GM12878 (cell line): ENCODE measurements around the gene GLRA1. TPM values are rescaled to one million over a fixed set of nuclear protein-coding genes. Genes with fewer than 3 reads are reported as not detected.

Source experiments
- ATAC-seq: fragments of 200-7000 bp; cut with Tn5 transposase; 3 replicates; pipeline ENCODE4 v1.9.1; 2020; ENCODE audit warnings: mild to moderate bottlenecking, moderate library complexity
- BruUV-seq: library from RNA; stranded (reverse); fragments of 400-500 nt; replicated peaks from 2 replicates; lab custom pipeline; 2021; lab: Mats Ljungman, UMichigan
- CTCF ChIA-PET: fragments of 300-600 bp; sonication (Branson Sonifier 250); formaldehyde crosslinking; extraction: SDS; loops from one replicate; lab custom pipeline; 2021; ENCODE audit warnings: inconsistent platforms; lab: Yijun Ruan, JAX
- POLR2A ChIA-PET: fragments of 350-600 bp; formaldehyde crosslinking; extraction: SDS; loops from one replicate; lab custom pipeline; 2021; ENCODE audit warnings: inconsistent platforms; lab: Charles Lee
- RAD21 ChIA-PET: fragments of 300-600 bp; sonication (Branson Sonifier 250); formaldehyde crosslinking; loops from one replicate; lab custom pipeline; 2023; ENCODE audit warnings: antibody characterized with exemption; ENCODE audit not compliant: unreplicated experiment; lab: Charles Lee
- SMC1A ChIA-PET: fragments of 300-600 bp; sonication (Branson Sonifier 250); formaldehyde crosslinking; loops from one replicate; lab custom pipeline; 2023; ENCODE audit not compliant: unreplicated experiment, uncharacterized antibody; lab: Charles Lee
- DNase-seq: peaks from one replicate; pipeline ENCODE4 v3.0.0-alpha.2; 2011; ENCODE audit warnings: low read depth, low spot score
- FAIRE-seq: peaks from 3 replicates; lab custom pipeline; 2011; peaks lifted over from hg19 to GRCh38; lab: Jason Lieb, UNC
- H2AFZ ChIP-seq: 2 replicates; pipeline ENCODE4 v1.6.0; 2011; ENCODE audit warnings: low read depth, low read length, control low read depth; ENCODE audit not compliant: control insufficient read depth
- H3K27ac ChIP-seq: 2 replicates; pipeline ENCODE4 v1.5.1; 2011; ENCODE audit warnings: control low read depth; ENCODE audit not compliant: control insufficient read depth, insufficient read depth
- H3K27me3 ChIP-seq, 2 experiments: replicated peaks in 1 of 2; 2 replicates each; pipeline versions ENCODE4 v1.6.0 to v1.6.1; 2011; ENCODE audit warnings: low read length in 1 of 2; ENCODE audit not compliant: control insufficient read depth in 2 of 2, insufficient read depth in 2 of 2
- H3K36me3 ChIP-seq, 2 experiments: 2 replicates each; pipeline ENCODE4 v1.5.1; 2011; ENCODE audit warnings: low read length in 1 of 2; ENCODE audit not compliant: control insufficient read depth in 2 of 2, insufficient read depth in 2 of 2
- H3K4me1 ChIP-seq: 2 replicates; pipeline ENCODE4 v1.6.1; 2011; ENCODE audit warnings: mild to moderate bottlenecking, low read length, moderate library complexity, mixed read lengths; ENCODE audit not compliant: control insufficient read depth, insufficient read depth
- H3K4me2 ChIP-seq: 2 replicates; pipeline ENCODE4 v1.6.0; 2011; ENCODE audit warnings: control low read depth; ENCODE audit not compliant: control insufficient read depth, insufficient read depth
- H3K4me3 ChIP-seq: fragments of 200-600 bp; sonication (generic); 2 replicates; pipeline ENCODE4 v1.5.1; 2016
- H3K79me2 ChIP-seq: 2 replicates; pipeline ENCODE4 v1.6.0; 2011; ENCODE audit warnings: low read length; ENCODE audit not compliant: control insufficient read depth, insufficient read depth
- H3K9ac ChIP-seq: 2 replicates; pipeline ENCODE4 v1.8.0; 2011; ENCODE audit warnings: low read length, control low read depth, mixed read lengths; ENCODE audit not compliant: control insufficient read depth, insufficient read depth
- H3K9me3 ChIP-seq: replicated peaks from 3 replicates; pipeline ENCODE4 v1.5.1; 2011; ENCODE audit warnings: mild to moderate bottlenecking, low read length; ENCODE audit not compliant: control insufficient read depth, insufficient read depth
- H4K20me1 ChIP-seq: 2 replicates; pipeline ENCODE4 v1.6.0; 2011; ENCODE audit not compliant: control insufficient read depth, insufficient read depth
- CEBPB ChIP-seq, 2 experiments: fragments of 150-350 bp in 1 of 2; IDR thresholded peaks; 2 replicates each; pipeline ENCODE4 v1.6.1; 2012 to 2014; ENCODE audit warnings: low read depth in 2 of 2, low read length in 2 of 2, borderline replicate concordance in 1 of 2, inconsistent platforms in 1 of 2
- ESRRA ChIP-seq: IDR thresholded peaks from 2 replicates; pipeline ENCODE4 v1.6.1; 2012; ENCODE audit warnings: mild to moderate bottlenecking, low read length, improper control_type of control experiment
- GATAD2B ChIP-seq: fragments of 450-650 bp; conservative IDR thresholded peaks from 2 replicates; pipeline ENCODE4 v1.6.1; 2017; ENCODE audit warnings: low read depth, mild to moderate bottlenecking, moderate library complexity
- IKZF1 ChIP-seq: fragments of 450-650 bp; conservative IDR thresholded peaks from 2 replicates; pipeline ENCODE4 v1.6.1; 2017; ENCODE audit warnings: antibody characterized with exemption, mild to moderate bottlenecking
- MEF2B ChIP-seq: fragments of 450-650 bp; IDR thresholded peaks from 2 replicates; pipeline ENCODE4 v1.6.1; 2018; ENCODE audit warnings: mild to moderate bottlenecking, moderate library complexity; ENCODE audit not compliant: partially characterized antibody, poor library complexity, severe bottlenecking
- MTA3 ChIP-seq: IDR thresholded peaks from 2 replicates; pipeline ENCODE4 v1.6.1; 2012; ENCODE audit warnings: low read length, inconsistent platforms, borderline replicate concordance
- RB1 ChIP-seq: fragments of 450-650 bp; formaldehyde crosslinking; IDR thresholded peaks from 2 replicates; pipeline ENCODE4 v1.6.1; 2017; ENCODE audit warnings: mild to moderate bottlenecking, borderline replicate concordance
- SMC3 ChIP-seq: IDR thresholded peaks from 2 replicates; pipeline ENCODE4 v1.6.1; 2011; ENCODE audit warnings: low read length, improper control_type of control experiment, borderline replicate concordance
- SPI1 ChIP-seq: IDR thresholded peaks from 2 replicates; pipeline ENCODE4 v1.6.1; 2011; ENCODE audit warnings: low read depth, mild to moderate bottlenecking, low read length, moderate library complexity, borderline replicate concordance; ENCODE audit not compliant: insufficient read depth
- TARDBP ChIP-seq: IDR thresholded peaks from 2 replicates; pipeline ENCODE4 v1.6.1; 2016; ENCODE audit warnings: borderline replicate concordance
- TBL1XR1 ChIP-seq: IDR thresholded peaks from 2 replicates; pipeline ENCODE4 v1.6.1; 2012; ENCODE audit warnings: low read depth, low read length, improper control_type of control experiment
- TCF3 ChIP-seq: IDR thresholded peaks from 2 replicates; pipeline ENCODE4 v1.6.1; 2012; ENCODE audit warnings: low read depth, mild to moderate bottlenecking, low read length, borderline replicate concordance; ENCODE audit not compliant: insufficient read depth
- YBX1 ChIP-seq: fragments of 450-650 bp; IDR thresholded peaks from 2 replicates; pipeline ENCODE4 v1.6.1; 2016; ENCODE audit warnings: antibody characterized with exemption
- ZNF24 ChIP-seq: fragments of 450-650 bp; IDR thresholded peaks from 2 replicates; pipeline ENCODE4 v1.6.1; 2017; ENCODE audit warnings: antibody characterized with exemption, mild to moderate bottlenecking
- ZNF384 ChIP-seq: IDR thresholded peaks from 2 replicates; pipeline ENCODE4 v1.6.1; 2012; ENCODE audit warnings: low read depth, mild to moderate bottlenecking, low read length, improper control_type of control experiment, borderline replicate concordance
- WGBS: methylation state at CpG from one replicate; pipeline ENCODE4 v1.1.6; 2016; ENCODE audit warnings: low lambda C conversion rate; ENCODE audit not compliant: insufficient replicate concordance, insufficient coverage; ENCODE audit errors: missing lambda C conversion rate; 5-methylcytosine and 5-hydroxymethylcytosine counted together
- in situ Hi-C: fragments of 300-500 bp; cut with MboI; formaldehyde crosslinking; loops from 9 replicates; pipeline ENCODE4 v1.14.3; 2018; ENCODE audit warnings: mixed read lengths
- intact Hi-C: fragments of 100-400 bp; cut with micrococcal nuclease; formaldehyde crosslinking; loops from one replicate; pipeline ENCODE4 v1.14.2; 2022; ENCODE audit not compliant: unreplicated experiment
- polyA plus RNA-seq, 11 experiments: library from polyadenylated mRNA; depleted of rRNA in 4 of 11; unstranded in 6 of 11; stranded (reverse) in 5 of 11; fragments of >200 nt; fragmentation: Nextera tagmentation in 4 of 11; fragmentation: Illumina TruSeq in 1 of 11; extraction: Ambion mirVana in 4 of 11; extraction: Trizol in 1 of 11; gene quantifications; 1 replicate in 1 of 11; 2 replicates in 10 of 11; pipeline versions ENCODE4 v1.2.1 to v1.2.3, GENCODE V29; 2011 to 2016; ENCODE audit warnings: inconsistent platforms in 2 of 11, missing spikeins in 2 of 11, low read depth in 1 of 11
- total RNA-seq, 4 experiments: library from RNA; depleted of rRNA in 3 of 4; stranded (reverse); fragments of >200 nt in 3 of 4; fragmentation: Illumina TruSeq in 1 of 4; extraction: Trizol in 1 of 4; gene quantifications; 2 replicates each; pipeline versions ENCODE4 v1.2.1 to v1.2.3, GENCODE V29; 2013 to 2021
- TF ChIP-seq, protein P1 (sequence below): fragments of 450-650 bp; IDR thresholded peaks from 2 replicates; pipeline ENCODE4 v1.6.1; 2018; ENCODE audit warnings: borderline replicate concordance, mild to moderate bottlenecking; ENCODE audit not compliant: partially characterized antibody
- TF ChIP-seq, protein P2 (sequence below): fragments of 450-650 bp; IDR thresholded peaks from 2 replicates; pipeline ENCODE4 v1.6.1; 2017; ENCODE audit warnings: mild to moderate bottlenecking, moderate library complexity
- TF ChIP-seq, protein P3 (sequence below): fragments of 450-650 bp; IDR thresholded peaks from 2 replicates; pipeline ENCODE4 v1.6.1; 2017; ENCODE audit warnings: mild to moderate bottlenecking

Gene GLRA1
- total and polyA plus RNA-seq, 10 of the 15 experiments (the other 5 are each of a cell fraction or from before 2014, with no cell fraction given), result not detected

DNA sequence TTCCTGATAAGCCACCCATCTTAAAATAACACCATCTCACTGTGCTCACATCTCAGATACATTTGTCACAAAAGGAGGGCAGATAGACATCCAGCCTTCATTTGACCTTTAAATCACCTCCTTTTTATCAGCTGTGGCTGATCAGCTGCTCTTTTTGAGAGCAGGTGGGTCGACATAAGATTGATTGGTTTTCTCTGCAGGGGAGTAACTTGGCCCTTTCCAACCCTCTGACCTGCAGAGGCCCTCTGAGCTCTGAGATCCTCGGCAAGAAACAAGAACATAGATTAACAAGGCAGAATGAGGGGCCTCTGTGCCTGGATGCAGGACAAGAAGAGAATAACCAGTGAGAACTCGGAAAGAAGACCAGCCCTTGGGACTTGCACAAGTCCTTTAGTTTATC is 33.5 kb upstream of the GLRA1 start:
- H3K27ac ChIP-seq, result no peak overlapping the region
- RAD21 ChIA-PET, result no interaction called here
- H3K36me3 ChIP-seq, result no peaks in the 10 kb centered on the region
- in situ Hi-C loops, result no loop called here
- no peaks in the 10 kb centered on the region; a peak in 1 of 4 replicates for H3K27me3 ChIP-seq
- no peak for FAIRE-seq
- H3K9ac ChIP-seq, result no peak overlapping the region
- CTCF ChIA-PET, result no interaction called here
- WGBS, result 9% methylated on average over 3 of the region's 3 CpGs
- H3K4me3 ChIP-seq, result no peak overlapping the region
- no peaks in the 10 kb centered on the region for H4K20me1 ChIP-seq
- no peaks in the 10 kb centered on the region for H3K79me2 ChIP-seq
- H3K4me1 ChIP-seq, result no peaks in the 10 kb centered on the region
- intact Hi-C loops, result no loop called here
- no peak overlapping the region for H2AFZ ChIP-seq
- H3K9me3 ChIP-seq, result no peaks in the 10 kb centered on the region
- DNase-seq, result no peak
- ATAC-seq, result no peak
- no TSS peak for BruUV-seq
- POLR2A ChIA-PET, result no interaction called here
- H3K4me2 ChIP-seq, result no peak overlapping the region
- SMC1A ChIA-PET, result interaction anchor here (1.2 to 1.5 kb wide), 4 partner anchors 8 to 93 kb away, joined by 3 to 4 read pairs (median 3); no protein-coding TSS in a partner anchor
- TF ChIP-seq, protein P1, sequence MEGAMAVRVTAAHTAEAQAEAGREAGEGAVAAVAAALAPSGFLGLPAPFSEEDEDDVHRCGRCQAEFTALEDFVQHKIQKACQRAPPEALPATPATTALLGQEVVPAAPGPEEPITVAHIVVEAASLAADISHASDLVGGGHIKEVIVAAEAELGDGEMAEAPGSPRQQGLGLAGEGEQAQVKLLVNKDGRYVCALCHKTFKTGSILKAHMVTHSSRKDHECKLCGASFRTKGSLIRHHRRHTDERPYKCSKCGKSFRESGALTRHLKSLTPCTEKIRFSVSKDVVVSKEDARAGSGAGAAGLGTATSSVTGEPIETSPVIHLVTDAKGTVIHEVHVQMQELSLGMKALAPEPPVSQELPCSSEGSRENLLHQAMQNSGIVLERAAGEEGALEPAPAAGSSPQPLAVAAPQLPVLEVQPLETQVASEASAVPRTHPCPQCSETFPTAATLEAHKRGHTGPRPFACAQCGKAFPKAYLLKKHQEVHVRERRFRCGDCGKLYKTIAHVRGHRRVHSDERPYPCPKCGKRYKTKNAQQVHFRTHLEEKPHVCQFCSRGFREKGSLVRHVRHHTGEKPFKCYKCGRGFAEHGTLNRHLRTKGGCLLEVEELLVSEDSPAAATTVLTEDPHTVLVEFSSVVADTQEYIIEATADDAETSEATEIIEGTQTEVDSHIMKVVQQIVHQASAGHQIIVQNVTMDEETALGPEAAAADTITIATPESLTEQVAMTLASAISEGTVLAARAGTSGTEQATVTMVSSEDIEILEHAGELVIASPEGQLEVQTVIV, result no peak
- TF ChIP-seq YBX1 (no peak), ZNF24 (no peak), ZNF384 (no peak), TCF3 (no peak), ESRRA (no peak), MEF2B (no peak), TARDBP (no peak), SPI1 (no peak), MTA3 (no peak), RB1 (no peak), IKZF1 (no peak), CEBPB (IDR thresholded peaks at IDR 0.05; ENCODE audit: borderline replicate concordance in 1 of 2, low read depth in 2 of 2, low read length in 2 of 2) (no peak), SMC3 (no peak), TBL1XR1 (no peak), GATAD2B (no peak)
- TF ChIP-seq, protein P2, sequence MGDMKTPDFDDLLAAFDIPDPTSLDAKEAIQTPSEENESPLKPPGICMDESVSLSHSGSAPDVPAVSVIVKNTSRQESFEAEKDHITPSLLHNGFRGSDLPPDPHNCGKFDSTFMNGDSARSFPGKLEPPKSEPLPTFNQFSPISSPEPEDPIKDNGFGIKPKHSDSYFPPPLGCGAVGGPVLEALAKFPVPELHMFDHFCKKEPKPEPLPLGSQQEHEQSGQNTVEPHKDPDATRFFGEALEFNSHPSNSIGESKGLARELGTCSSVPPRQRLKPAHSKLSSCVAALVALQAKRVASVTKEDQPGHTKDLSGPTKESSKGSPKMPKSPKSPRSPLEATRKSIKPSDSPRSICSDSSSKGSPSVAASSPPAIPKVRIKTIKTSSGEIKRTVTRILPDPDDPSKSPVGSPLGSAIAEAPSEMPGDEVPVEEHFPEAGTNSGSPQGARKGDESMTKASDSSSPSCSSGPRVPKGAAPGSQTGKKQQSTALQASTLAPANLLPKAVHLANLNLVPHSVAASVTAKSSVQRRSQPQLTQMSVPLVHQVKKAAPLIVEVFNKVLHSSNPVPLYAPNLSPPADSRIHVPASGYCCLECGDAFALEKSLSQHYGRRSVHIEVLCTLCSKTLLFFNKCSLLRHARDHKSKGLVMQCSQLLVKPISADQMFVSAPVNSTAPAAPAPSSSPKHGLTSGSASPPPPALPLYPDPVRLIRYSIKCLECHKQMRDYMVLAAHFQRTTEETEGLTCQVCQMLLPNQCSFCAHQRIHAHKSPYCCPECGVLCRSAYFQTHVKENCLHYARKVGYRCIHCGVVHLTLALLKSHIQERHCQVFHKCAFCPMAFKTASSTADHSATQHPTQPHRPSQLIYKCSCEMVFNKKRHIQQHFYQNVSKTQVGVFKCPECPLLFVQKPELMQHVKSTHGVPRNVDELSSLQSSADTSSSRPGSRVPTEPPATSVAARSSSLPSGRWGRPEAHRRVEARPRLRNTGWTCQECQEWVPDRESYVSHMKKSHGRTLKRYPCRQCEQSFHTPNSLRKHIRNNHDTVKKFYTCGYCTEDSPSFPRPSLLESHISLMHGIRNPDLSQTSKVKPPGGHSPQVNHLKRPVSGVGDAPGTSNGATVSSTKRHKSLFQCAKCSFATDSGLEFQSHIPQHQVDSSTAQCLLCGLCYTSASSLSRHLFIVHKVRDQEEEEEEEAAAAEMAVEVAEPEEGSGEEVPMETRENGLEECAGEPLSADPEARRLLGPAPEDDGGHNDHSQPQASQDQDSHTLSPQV, result no peak
- TF ChIP-seq, protein P3, sequence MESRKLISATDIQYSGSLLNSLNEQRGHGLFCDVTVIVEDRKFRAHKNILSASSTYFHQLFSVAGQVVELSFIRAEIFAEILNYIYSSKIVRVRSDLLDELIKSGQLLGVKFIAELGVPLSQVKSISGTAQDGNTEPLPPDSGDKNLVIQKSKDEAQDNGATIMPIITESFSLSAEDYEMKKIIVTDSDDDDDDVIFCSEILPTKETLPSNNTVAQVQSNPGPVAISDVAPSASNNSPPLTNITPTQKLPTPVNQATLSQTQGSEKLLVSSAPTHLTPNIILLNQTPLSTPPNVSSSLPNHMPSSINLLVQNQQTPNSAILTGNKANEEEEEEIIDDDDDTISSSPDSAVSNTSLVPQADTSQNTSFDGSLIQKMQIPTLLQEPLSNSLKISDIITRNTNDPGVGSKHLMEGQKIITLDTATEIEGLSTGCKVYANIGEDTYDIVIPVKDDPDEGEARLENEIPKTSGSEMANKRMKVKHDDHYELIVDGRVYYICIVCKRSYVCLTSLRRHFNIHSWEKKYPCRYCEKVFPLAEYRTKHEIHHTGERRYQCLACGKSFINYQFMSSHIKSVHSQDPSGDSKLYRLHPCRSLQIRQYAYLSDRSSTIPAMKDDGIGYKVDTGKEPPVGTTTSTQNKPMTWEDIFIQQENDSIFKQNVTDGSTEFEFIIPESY, result no peak
